HG03558 (cell line): ENCODE data around the gene PRXL2B.
A peak's percentile ranks its signal among the peaks of the same experiment; 100 is the strongest.

ENCODE experiments used
- ATAC-seq: cut with Tn5 transposase; IDR thresholded peaks from one replicate; pipeline ENCODE4 v1.9.1; 2021; ENCODE audit warnings: moderate number of reproducible peaks; ENCODE audit not compliant: unreplicated experiment; ENCODE audit errors: extremely low read depth

PRXL2B gene

GRCh38 chr1:2586154-2587070, at the start of gene PRXL2B:
PRXL2B (plus strand) TSS chr1:2586777; CDS start chr1:2586886, 109 bp downstream.
- ATAC-seq: peak; percentile 44

GRCh38 chr1:2537784-2538115, 48.8 kb upstream of the PRXL2B start:
- ATAC-seq: no peak

GRCh38 chr1:2538376-2538775, 48.2 kb upstream of the PRXL2B start:
- no peak for ATAC-seq

GRCh38 chr1:2538872-2539271, 47.7 kb upstream of the PRXL2B start:
- no peak for ATAC-seq

- no peak for ATAC-seq
These were observed 47.2 kb upstream of the PRXL2B start for GRCh38 chr1:2539312-2539907.

GRCh38 chr1:2540816-2541492, 45.6 kb upstream of the PRXL2B start:
- no peak for ATAC-seq

- ATAC-seq: no peak
These were observed 44.8 kb upstream of the PRXL2B start for GRCh38 chr1:2541619-2542245.

GRCh38 chr1:2542246-2542915, 44.2 kb upstream of the PRXL2B start:
- ATAC-seq: no peak

- no peak for ATAC-seq
These were observed 43.0 kb upstream of the PRXL2B start for GRCh38 chr1:2543543-2544092.

- no peak for ATAC-seq
These were observed 42.3 kb upstream of the PRXL2B start for GRCh38 chr1:2544093-2544874.

GRCh38 chr1:2544875-2545640, 41.5 kb upstream of the PRXL2B start:
- no peak for ATAC-seq

GRCh38 chr1:2545754-2546514, 40.6 kb upstream of the PRXL2B start:
- no peak for ATAC-seq

- ATAC-seq: no peak
These were observed 39.9 kb upstream of the PRXL2B start for GRCh38 chr1:2546515-2547209.

- no peak for ATAC-seq
These were observed 39.1 kb upstream of the PRXL2B start for GRCh38 chr1:2547210-2548067.

- ATAC-seq: no peak
These were observed 38.4 kb upstream of the PRXL2B start for GRCh38 chr1:2548068-2548589.
